ENCODE results near the gene MAML2.
A peak's percentile ranks its signal among the peaks of the same experiment; 100 is the strongest.

MAML2 gene

GRCh38 chr11:95994329-95994728, 348.7 kb downstream of the MAML2 start:
- no peak overlapping the region for H3K4me3 ChIP-seq (ENCODE audit: low read length)
- no peak for DNase-seq (ENCODE audit: low read depth)
- no peak for TF ChIP-seq CTCF (IDR thresholded peaks at IDR 0.05; ENCODE audit: insufficient read depth, low read depth, low read length, missing control alignments)

- no peak for TF ChIP-seq CTCF (IDR thresholded peaks at IDR 0.05; ENCODE audit: insufficient read depth, low read depth, low read length, missing control alignments)
- DNase-seq (ENCODE audit: low read depth), result no peak
- no peak overlapping the region for H3K4me3 ChIP-seq (ENCODE audit: low read length)
Measured at GRCh38 chr11:95993438-95994298, 349.3 kb downstream of the MAML2 start.

- no peak overlapping the region for H3K4me3 ChIP-seq (ENCODE audit: low read length)
- DNase-seq (ENCODE audit: low read depth), result no peak
- TF ChIP-seq CTCF (IDR thresholded peaks at IDR 0.05; ENCODE audit: insufficient read depth, low read depth, low read length, missing control alignments), result no peak
Measured at GRCh38 chr11:95991545-95991944, 351.4 kb downstream of the MAML2 start.

GRCh38 chr11:95991101-95991500, 351.9 kb downstream of the MAML2 start:
- TF ChIP-seq CTCF (IDR thresholded peaks at IDR 0.05; ENCODE audit: insufficient read depth, low read depth, low read length, missing control alignments), result no peak
- H3K4me3 ChIP-seq (ENCODE audit: low read length), result no peak overlapping the region
- DNase-seq (ENCODE audit: low read depth), result peak; percentile 37

DNA sequence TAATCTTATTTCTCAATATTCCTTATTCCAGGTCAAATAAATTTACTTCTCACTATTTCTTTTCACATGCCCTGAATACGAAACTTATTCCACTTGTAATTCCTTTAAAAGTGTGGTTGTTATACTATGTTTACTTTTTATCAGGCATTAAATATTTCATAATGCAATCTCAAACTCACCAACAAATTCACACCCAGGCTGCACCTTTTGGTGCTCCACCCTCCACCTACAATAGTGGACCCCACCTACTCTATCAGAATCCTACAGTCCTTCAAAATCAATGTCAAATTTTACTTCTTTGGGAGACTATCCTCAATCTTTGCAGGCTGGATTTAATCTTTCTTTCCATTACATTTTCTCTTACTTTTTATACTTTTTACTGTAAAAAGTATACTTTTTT, 353.2 kb downstream of the MAML2 start:
- no peak for DNase-seq (ENCODE audit: low read depth)
- H3K4me3 ChIP-seq (ENCODE audit: low read length), result no peak overlapping the region
- TF ChIP-seq CTCF (IDR thresholded peaks at IDR 0.05; ENCODE audit: insufficient read depth, low read depth, low read length, missing control alignments), result no peak

- no peak overlapping the region for H3K4me3 ChIP-seq (ENCODE audit: low read length)
- TF ChIP-seq CTCF (IDR thresholded peaks at IDR 0.05; ENCODE audit: insufficient read depth, low read depth, low read length, missing control alignments), result no peak
- no peak for DNase-seq (ENCODE audit: low read depth)
Measured at GRCh38 chr11:95989076-95989605, 353.9 kb downstream of the MAML2 start.
